HG03469 (cell line): ENCODE data around the gene RPL29.
A peak's percentile ranks its signal among the peaks of the same experiment; 100 is the strongest.

Experiments used
- ATAC-seq: cut with Tn5 transposase; IDR thresholded peaks from one replicate; pipeline ENCODE4 v1.9.1; 2021; ENCODE audit warnings: mild to moderate bottlenecking, moderate library complexity, moderate number of reproducible peaks; ENCODE audit not compliant: unreplicated experiment

RPL29 gene

GRCh38 chr3:51985063-51985462, 10.6 kb downstream of the RPL29 start:
- no peak for ATAC-seq

GRCh38 chr3:51984269-51984647, 11.4 kb downstream of the RPL29 start:
- ATAC-seq, result no peak

GRCh38 chr3:51983578-51984268, 12.0 kb downstream of the RPL29 start:
- no peak for ATAC-seq

- ATAC-seq, result no peak
These were observed 12.7 kb downstream of the RPL29 start, which contains the start of gene ACY1 for GRCh38 chr3:51982838-51983577. ACY1 (plus strand) TSS chr3:51983535; CDS start chr3:51984065, 530 bp downstream.

- ATAC-seq, result no peak
These were observed 13.3 kb downstream of the RPL29 start for GRCh38 chr3:51982352-51982837.

- ATAC-seq, result no peak
These were observed 15.4 kb downstream of the RPL29 start for GRCh38 chr3:51980253-51980652.

- no peak for ATAC-seq
These were observed 17.6 kb downstream of the RPL29 start for GRCh38 chr3:51978143-51978502.

GRCh38 chr3:51977446-51978142, 18.1 kb downstream of the RPL29 start:
- no peak for ATAC-seq

GRCh38 chr3:51975852-51976549, 19.7 kb downstream of the RPL29 start:
- no peak for ATAC-seq

- ATAC-seq, result peak; percentile 38
These were observed 20.5 kb downstream of the RPL29 start, which contains the start of gene ABHD14A for GRCh38 chr3:51974963-51975851. ABHD14A (plus strand) TSS chr3:51975064; CDS start chr3:51975136, 72 bp downstream.

GRCh38 chr3:51974277-51974962, 21.3 kb downstream of the RPL29 start:
- ATAC-seq, result no peak

- no peak for ATAC-seq
These were observed 24.3 kb downstream of the RPL29 start for GRCh38 chr3:51971350-51971749.

GRCh38 chr3:51970606-51971300, 24.9 kb downstream of the RPL29 start:
- no peak for ATAC-seq

GRCh38 chr3:51969841-51970240, 25.9 kb downstream of the RPL29 start:
- ATAC-seq, result no peak

- ATAC-seq, result no peak
These were observed 26.6 kb downstream of the RPL29 start for GRCh38 chr3:51968883-51969678.

- no peak for ATAC-seq
These were observed 27.4 kb downstream of the RPL29 start for GRCh38 chr3:51968170-51968775.

GRCh38 chr3:51967384-51968169, 28.1 kb downstream of the RPL29 start, which contains the start of gene PCBP4:
PCBP4 (minus strand) TSS chr3:51967454; CDS start chr3:51961240, 6,214 bp downstream.
- no peak for ATAC-seq
